NCI-H524 treated with DMSO at 0.1 percent for 48 hours (cell line): ENCODE data around the gene MTA1.
A peak's percentile ranks its signal among the peaks of the same experiment; 100 is the strongest.

ENCODE experiments used
- DNase-seq: peaks from one replicate; lab custom pipeline; 2025; lab: John Stamatoyannopoulos, UW

The MTA1 gene

DNA sequence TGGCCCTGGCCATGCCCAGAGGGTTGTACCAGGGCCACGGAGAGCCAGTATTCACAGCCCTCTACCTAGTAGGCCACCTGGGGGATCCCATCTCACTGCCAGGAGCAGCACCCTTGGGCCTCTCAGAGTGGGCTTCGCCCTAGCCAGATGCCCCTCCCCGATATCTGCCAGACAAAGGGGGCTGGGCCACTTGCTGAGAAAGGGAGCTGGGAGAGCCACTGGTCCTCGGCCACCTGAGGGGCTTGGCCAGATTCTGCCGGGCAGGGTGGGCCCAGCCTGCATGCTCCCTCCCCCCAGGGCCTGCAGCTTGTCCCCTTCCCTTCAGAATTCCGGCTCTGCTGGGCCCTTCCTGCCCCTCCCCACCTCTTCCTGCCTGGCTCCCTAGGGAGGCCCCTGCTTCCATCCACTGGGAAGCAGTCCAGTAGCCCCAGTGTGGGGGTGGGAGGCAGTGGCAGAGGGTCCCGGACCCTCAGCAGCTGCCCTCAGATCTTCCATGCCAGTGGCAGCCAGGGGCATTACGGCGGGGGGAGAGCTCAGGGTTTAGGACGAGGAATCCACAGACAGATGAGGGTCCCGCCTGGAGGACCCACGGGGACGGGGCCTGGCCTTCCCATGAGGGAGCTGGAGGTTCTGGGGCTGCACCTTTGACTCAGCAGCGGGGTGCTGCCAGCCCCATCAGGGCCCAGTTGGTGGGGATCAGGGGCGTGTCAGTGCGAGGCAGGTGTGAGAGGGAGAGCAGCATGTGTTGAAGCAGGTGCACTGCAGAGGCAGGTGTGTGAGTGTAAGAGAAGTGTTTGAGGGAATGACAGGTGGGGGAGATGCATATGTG, 57.4 kb downstream of the MTA1 start:
- DNase-seq, result no peak

DNA sequence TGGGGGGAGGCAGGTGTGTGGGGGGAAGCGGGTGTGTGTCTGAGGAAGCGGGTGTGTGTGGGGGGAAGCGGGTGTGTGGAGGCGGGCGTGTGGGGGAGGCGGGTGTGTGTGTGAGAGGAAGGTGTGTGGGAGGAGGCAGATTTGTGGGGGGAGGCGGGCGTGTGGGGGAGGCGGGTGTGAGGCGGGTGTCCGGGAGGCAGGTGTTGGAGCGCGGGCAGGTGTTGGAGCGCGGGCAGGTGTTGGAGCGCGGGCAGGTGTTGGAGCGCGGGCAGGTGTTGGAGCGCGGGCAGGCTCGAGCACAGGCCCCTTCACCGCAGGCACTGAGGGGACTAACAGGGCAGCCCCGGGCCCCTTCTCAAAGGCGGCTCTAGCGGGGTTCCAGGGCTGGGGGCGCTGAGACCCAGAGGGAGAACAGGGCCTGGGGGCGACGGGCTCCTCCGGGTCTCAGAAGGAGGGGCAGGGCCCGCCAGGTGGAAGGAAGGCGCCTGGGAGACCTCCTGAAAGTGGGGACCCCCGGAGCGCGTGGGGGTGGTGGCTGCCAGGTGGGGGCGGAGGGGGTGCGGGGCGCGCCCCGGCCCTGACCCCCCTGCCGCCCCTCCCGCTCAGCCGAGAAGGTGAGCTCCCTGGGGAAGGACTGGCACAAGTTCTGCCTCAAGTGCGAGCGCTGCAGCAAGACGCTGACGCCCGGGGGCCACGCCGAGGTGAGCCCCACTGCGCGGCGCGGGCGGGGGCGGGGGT, 58.2 kb downstream of the MTA1 start:
- DNase-seq, result no peak

DNA sequence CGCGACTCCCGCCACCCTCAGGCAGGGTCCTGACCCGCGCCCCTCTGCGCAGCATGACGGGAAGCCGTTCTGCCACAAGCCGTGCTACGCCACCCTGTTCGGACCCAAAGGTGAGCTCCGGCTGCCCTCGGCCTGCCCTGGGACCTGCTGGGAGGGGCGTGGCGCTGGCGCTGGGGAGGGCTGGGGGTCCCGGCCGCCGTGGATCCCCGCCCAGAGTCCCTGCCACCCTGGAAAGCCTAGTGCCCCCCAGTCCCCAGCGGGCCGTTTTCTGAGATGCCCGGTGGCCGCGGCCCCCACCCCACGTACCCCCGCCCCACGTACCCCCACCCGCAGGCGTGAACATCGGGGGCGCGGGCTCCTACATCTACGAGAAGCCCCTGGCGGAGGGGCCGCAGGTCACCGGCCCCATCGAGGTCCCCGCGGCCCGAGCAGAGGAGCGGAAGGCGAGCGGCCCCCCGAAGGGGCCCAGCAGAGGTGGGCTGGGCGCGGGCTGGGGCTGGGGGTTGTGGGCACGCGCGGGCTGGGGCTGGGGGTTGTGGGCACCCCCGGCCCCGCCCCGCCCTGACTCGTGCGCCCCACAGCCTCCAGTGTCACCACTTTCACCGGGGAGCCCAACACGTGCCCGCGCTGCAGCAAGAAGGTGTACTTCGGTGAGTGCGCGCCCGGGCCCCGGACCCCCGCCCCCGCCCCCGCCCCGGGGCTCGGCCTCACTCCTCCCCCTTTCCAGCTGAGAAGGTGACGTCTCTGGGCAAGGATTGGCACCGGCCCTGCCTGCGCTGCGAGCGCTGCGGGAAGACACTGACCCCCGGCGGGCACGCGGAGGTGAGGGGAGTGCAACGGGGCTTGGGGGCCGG, 59.0 kb downstream of the MTA1 start:
- no peak for DNase-seq

DNA sequence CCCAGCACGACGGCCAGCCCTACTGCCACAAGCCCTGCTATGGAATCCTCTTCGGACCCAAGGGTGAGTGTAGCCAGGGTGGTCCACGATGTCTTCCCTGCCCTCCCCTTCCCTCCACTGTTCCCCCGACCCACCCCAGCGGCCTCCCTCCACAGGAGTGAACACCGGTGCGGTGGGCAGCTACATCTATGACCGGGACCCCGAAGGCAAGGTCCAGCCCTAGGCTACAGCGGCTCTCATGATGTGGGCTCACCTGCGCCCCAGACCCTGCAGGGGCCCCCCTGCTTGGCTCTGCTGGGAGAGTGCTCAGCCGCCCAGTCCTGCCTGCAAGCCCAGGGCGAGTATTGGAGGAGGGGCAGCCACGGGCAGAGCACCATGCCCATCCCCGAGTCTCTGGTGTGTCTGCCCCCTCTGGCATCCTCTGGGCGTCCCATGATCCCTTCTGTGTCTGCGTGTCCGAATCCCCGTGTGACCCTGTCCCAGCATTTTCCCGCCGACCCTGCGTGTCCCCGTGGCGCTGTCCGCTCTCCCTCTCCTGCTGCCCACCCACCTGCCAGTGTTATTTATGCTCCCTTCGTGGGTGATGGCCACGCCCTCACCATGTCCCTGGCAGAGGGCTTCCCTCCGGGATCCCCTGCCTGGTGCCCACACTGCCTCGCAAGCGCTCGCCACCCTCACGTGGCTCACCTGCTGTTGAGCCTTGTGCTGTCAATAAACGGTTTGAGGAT, 60.0 kb downstream of the MTA1 start:
- no peak for DNase-seq

DNA sequence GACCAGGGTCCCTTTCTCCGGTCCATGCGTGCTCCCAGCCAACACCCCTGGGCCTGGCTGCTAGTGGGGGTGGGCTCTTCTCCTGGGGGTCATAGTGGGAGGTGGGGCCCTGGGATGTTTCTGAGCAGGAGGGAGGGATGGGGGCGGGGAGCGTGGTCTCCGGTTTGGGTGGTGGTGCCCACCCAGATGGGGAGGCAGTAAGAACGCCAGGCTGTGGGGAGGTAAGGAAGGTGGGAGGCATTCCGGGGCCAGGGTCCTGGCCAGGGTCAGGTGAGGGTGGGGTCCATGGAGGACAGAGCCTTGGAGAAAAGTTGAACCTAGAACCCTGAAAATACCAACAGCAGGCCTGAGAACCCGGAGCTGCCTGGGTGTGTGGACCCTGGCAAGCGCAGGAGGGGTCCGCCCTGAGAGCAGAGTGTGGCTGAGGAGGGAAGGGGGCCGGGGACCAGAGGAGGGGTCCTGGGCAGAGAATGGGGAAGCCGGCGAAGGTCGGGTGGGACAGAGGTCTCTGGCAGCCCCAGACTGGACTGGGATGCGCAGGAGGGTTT, 60.6 kb downstream of the MTA1 start:
- no peak for DNase-seq

DNA sequence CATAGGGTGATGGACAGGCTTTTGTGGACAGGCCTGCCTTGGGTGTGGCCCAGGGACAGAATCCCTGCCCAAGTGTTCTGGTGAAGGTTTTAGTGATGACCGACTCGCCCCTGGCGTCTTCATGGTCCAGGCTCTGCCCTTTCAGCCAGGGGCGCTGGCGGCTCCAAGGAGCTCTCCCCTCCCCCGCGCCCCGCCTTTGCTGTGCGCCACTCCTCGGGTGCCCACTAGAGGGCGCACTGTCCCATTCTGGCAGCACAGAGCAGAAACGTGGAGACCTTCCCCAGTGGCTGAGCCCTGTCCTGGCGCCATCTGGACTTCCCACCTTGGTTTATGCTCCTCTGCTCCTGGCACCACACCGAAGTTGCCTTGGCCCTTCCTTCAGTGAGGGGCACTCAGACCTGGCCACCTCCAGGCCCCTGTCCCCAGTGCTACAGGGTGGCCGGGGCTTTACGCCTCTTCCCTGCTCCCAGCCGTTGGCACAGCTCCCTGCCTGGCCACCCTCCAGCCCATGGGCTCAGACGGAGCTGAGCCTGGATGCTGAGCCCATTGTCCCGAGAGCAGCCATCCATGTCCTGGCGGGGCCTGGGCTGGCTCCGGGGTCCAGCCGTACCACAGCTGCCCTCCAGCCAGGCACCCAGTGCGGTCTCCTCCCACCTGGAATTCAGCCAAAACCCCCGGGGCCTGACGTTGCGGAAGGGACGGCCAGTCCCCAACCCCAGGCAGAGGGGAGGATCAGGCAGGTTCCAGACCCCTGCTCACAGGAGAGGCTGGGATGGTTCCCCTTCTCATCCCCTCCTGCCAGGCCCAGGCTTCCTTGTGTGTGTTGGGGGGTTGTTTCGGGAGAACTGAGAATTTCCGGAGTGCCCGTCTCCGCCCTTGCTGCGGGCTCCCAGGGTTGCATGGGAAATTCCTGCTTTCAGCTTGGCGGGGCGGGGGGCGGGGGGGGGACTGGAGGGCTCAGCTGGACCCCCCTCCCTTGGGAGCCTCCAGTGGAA, 61.5 kb downstream of the MTA1 start:
- peak; percentile 45 for DNase-seq

DNA sequence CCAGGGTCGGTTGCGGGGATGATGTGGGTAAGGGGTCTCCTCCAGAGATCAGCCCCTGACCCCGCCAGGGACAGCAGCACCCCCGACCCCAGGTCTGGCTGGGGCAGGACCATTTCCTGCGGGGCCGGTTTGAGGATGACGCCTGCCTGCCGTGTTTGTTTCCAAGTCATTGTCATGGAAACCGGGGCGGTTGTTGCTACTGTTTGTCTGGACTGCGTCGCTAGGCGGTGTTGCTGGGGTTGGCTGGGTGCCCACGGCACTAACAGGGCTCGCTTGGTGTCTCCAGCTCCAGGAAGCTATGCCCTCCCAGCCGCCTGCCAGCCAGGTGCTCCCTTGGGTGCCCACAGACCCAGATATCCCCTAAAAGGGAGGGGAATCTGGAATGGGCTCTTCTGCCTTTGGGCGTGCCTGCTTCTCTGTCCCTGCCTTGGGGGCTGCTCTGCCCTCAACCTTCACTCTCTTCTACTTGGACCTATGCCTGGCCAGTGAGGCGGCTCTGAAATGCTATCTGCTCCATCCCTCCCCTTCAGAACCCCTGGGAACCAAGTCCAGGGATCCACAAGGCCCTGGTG, 62.3 kb downstream of the MTA1 start:
- peak; percentile 56 for DNase-seq

DNA sequence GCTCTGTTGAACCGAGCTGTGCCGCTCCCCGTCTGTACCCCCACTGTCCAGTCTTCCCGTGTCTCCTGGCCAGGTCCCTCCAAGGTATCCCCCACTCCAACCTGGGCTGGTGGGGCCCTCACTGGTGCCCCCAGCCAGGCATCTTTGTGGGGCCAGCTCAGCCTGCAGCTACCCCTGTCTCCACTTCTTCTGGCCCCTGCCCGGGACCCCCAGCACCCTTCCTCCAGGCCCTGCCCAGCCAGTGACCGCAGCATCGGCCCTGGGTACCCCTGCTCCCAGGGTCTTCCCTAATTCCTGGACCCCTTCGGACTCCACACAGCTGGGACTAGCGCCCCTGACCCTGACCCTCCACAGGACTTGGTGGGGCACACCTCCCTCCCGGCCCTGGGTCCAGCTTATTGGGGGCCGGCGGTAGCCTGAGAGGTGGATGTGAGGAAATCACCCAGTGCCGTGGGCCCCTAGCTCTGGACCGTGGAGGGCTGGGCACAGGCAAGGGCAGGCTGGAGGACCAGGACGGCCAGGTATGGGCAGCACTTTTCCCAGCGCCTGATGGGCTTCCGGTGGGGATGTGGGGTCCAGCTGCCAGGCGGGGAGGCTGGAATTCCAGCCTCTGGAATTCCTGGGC, 63.0 kb downstream of the MTA1 start:
- no peak for DNase-seq

DNA sequence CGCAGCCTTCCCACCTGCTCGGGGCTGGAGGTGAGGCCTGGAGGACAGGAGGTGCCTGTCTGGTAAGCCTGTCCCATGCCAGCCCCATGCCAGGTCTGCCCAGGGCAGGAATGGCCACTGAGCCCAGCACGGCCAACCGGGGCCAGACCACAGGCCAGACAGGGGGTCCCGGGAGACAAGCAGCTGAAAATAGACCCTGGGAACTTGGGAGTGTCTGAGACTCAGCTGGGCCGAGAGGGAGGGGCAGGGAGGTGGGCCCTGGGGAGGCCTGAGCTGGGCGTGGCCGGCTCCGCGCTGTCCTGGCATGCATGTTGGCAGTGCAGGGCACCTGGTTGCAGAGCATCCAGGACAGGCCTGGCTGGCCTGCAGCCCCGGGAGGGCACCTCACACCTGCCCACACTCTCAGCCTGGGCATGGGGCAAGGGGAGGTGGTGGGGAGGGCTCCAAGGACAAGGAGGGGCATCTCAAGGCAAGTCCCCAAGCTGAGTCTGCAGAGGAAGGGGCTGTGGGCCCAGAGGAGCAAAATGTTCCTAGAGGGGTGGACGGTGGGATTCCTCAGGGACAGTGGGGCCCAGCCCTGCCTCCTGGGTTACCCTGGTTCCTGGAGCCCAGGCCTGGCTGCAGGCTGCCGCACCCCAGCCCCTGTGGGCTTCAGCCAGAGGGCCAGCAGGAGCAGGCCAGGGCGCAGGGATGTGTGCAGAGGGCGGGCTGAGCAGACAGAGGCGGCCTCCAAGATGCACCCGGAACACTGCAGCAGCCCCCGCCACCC, 63.9 kb downstream of the MTA1 start:
- DNase-seq, result no peak

DNA sequence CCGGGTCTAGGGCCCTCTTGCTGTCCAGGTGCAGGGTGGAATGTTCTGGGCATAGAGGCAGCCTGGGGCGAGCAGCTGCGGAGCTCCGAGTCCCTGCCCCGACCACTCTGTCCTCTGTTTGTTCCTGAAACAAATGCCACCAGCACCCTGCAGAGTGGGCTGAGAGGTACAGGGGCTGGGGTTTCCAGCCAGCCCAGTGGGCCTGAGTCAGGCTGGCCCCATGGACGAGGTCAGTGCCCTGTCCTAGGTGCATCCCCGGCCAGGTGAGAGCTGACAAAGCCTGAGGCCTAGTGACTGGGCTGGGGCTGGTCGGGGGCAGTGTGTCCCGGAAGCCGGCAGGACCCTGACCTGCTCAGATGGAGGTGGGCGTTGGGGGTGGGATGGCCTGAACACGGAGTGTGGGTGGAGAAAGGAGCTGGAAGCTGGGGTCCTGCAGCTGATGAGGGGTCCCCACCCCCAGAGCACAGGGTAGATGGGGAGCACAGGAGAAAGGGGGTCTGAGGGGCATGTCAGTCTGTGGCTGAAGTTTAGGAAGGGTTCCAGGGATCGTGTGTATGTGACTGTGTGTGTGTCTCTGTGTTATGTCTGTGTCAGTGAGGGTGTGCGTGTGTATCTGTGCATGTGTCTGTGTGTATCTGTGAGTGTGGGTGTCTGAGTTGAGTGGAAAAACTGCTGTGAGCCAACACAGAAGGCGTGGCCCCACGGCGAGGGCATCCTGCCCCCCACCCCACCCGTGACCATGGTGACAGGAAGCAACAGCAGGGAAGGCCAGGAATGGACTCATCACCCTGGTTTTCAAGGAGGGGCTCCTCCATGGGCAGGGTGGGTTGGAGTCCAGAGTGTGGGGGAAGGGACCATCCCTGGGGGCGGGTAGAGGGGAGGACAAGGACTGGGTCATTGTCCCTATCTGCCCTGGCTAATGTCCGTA, 64.7 kb downstream of the MTA1 start:
- no peak for DNase-seq

DNA sequence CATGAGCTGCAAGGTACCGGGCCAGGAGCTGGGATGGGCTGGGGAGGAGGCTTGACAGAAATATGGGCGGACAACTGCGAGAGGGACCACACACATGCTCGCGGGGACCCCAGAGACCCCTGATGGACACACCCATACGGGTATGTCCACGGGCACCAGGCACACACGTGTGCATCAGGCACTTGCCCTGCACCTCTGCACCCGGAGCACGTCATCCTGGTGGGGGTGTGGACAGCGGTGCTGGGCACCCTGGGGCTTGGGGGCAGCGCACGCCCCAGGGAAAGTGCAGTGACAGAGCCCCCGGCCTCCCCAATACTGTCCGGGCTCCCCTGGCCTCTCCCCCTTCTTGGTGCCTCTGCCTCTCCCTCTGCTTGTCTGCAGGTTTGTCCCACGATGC, 65.4 kb downstream of the MTA1 start:
- DNase-seq, result no peak

DNA sequence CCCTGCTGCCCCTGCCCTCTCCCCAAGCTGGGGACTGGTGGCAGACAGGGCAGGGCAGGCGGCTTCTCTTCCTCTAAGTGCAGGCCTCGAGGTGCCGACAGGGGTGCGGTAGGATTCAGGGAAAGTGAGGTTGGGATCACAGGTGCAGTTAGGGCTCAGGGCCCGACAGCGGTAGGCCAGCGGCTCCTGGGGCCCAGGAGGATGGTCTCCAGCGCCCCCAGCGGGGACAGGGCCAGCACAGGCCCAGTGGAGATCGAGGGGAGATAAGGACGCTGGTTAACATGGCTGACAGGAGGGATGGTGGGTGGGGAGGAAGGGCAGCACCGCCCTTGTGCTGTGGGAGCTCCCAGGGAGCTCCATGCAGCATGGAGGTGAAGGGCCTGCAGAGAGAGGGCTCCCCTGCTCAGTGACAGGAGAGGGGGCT, 66.1 kb downstream of the MTA1 start:
- DNase-seq, result peak; percentile 25

DNA sequence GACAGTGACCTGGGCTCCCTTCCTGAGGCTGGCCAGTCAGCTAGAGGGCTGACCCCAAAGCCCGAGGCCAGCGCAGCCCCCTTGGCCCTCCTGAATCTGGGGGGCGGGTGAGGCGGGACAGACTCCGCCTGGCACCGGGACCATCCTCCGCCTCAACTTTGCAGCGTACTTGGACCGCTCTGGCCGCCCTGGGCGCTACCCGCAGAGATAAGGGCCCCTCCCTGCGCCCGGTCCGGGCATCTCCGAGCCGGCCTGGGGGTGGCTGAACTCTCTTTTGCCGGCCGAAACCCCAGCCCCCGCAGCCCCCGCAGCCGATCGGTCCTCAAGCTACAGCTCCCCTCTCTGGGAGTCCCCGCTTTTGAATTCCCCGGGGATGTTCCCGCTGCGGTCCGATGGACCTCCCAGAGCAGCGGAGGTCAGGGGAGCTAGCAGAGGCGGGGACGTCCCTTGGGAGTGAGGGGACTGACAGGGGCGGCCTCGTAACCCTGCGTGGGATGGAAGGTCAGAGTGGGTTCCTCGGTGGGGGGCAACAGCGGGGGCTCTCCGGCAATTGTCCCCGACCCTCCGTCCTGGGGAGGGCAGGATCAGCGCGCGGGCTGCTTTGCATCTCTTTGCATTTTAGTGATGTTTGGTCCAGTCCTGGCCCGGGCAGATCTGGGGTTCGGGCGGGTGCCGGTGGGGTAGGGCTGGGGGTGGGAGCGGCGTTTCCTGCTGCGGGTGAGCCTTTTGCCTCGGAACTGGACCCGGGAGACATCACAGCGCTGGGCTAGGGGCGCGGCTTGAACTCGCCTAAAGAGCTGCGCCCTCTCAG, 66.7 kb downstream of the MTA1 start, which contains the start of gene CRIP1:
TSS of gene CRIP1 (plus strand) at position 724 of the 811 bp plus-strand sequence. CDS start 374 bp downstream, outside the sequence.
- no peak for DNase-seq

DNA sequence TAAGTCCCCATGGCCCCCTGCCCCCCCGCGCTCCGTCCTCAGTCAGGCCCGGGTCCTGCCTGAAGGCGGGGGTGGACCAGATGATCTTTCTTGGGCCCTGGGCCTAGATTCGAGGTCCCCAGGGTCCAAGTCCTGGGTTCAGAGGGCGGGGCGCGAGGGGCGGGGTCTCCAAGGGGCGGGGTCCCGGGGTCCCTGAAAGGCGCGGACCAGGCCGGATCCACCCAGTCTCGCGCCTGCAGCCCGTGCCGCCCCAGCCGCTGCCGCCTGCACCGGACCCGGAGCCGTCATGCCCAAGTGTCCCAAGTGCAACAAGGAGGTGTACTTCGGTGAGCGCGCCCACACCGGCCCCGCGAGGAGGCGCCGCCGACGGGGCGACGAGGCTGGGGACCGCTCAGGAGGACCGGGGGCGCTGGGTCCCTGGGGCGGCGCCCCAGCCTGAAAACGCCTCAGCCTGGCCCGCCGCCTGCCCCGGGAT, 67.4 kb downstream of the MTA1 start:
- DNase-seq, result no peak

DNA sequence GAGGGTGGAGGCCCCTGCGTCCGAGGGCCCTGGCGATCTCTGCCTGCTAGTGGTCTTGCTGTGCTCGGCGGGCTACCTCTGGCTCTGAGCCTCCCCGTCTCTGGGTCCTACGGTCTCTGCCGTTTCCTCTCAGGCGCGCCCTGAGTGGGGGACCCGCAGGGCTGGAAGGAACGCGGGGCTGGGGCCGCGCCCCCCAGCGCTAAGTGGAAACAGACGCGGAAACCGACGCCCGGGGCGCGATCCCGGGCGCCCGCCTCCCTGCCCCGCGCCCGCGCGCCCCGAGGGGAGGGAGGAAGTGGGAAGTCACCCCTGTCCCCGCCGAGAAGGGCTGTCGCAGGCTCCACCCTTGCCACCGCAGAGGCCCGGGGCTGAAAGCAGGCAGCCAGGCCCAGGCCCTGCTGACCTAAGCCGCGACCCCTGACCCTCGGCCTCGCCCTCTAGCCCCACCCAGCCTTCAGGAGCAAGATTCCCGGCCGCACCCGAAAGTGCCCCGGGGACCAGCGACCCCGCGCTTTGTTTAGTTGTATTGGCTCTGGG, 67.9 kb downstream of the MTA1 start:
- no peak for DNase-seq
